HEK293T (cell line): ENCODE results near the gene REPIN1.

Experiments
- ARNT ChIP-seq: fragments of 450-650 bp; IDR thresholded peaks from 2 replicates; pipeline ENCODE4 v1.6.1; 2017; ENCODE audit warnings: mild to moderate bottlenecking
- BHLHE40 ChIP-seq: fragments of 450-650 bp; IDR thresholded peaks from 2 replicates; pipeline ENCODE4 v1.6.1; 2016; ENCODE audit warnings: mild to moderate bottlenecking, moderate library complexity, borderline replicate concordance
- CTBP1 ChIP-seq: fragments of 450-650 bp; IDR thresholded peaks from 2 replicates; pipeline ENCODE4 v1.6.1; 2016; ENCODE audit warnings: borderline replicate concordance
- ELF4 ChIP-seq: fragments of 450-650 bp; IDR thresholded peaks from 2 replicates; pipeline ENCODE4 v1.6.1; 2017; ENCODE audit warnings: antibody characterized with exemption
- FOXA1 ChIP-seq: fragments of 450-650 bp; IDR thresholded peaks from 2 replicates; pipeline ENCODE4 v1.6.1; 2016; ENCODE audit warnings: mild to moderate bottlenecking
- FOXM1 ChIP-seq: fragments of 450-650 bp; IDR thresholded peaks from 2 replicates; pipeline ENCODE4 v1.6.1; 2017; ENCODE audit warnings: mild to moderate bottlenecking, borderline replicate concordance
- HDGF ChIP-seq: fragments of 450-650 bp; IDR thresholded peaks from 2 replicates; pipeline ENCODE4 v1.6.1; 2017; ENCODE audit warnings: antibody characterized with exemption, borderline replicate concordance
- L3MBTL2 ChIP-seq: fragments of 450-650 bp; conservative IDR thresholded peaks from 2 replicates; pipeline ENCODE4 v1.6.1; 2016; ENCODE audit warnings: mild to moderate bottlenecking
- SP1 ChIP-seq: fragments of 450-650 bp; IDR thresholded peaks from 2 replicates; pipeline ENCODE4 v1.6.1; 2017
- SUZ12 ChIP-seq: fragments of 450-650 bp; IDR thresholded peaks from 2 replicates; pipeline ENCODE4 v1.6.1; 2016; ENCODE audit warnings: mild to moderate bottlenecking
- TARDBP ChIP-seq: fragments of 450-650 bp; IDR thresholded peaks from 2 replicates; pipeline ENCODE4 v1.6.1; 2016

DNA sequence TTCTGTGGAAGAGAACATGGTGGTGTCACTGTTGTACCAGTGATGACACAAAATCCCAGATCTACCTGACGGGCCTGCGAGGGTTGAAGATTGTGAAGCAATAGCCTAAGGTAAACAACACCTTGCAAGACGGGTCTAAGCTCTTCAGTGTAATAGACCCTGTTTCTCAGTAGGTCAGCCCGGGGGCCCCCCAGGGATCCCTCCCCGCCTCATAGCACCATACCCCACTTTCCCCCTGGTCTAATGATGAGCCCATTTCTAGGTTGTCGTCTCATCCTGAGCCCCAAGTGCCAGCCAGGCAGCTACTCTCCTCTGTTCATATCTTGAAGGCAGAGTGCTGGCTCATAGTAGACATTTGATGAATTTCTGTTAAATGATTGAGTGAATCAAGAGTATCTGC is 42.7 kb upstream of the REPIN1 start:
- TF ChIP-seq ARNT = no peak
- TF ChIP-seq SUZ12 = no peak
- TF ChIP-seq HDGF = no peak
- TF ChIP-seq FOXM1 = no peak
- TF ChIP-seq BHLHE40 = no peak
- TF ChIP-seq CTBP1 = no peak
- no peak for TF ChIP-seq TARDBP
- no peak for TF ChIP-seq L3MBTL2
- TF ChIP-seq ELF4 = no peak
- no peak for TF ChIP-seq FOXA1
- TF ChIP-seq SP1 = no peak
